Esophagus mucosa (tissue), 1 donor: ENCODE data around the gene EFNA2. TPM values are rescaled to one million over a fixed set of nuclear protein-coding genes. Genes with fewer than 3 reads are reported as not detected.
A peak's percentile ranks its signal among the peaks of the same experiment; 100 is the strongest.

Experiments
- ATAC-seq: fragments of 200-7000 bp; cut with Tn5 transposase; one replicate; pipeline ENCODE4 v1.9.1; 2020
- total RNA-seq: library from RNA; stranded (reverse); gene quantifications from one replicate; pipeline ENCODE4 v1.2.4, GENCODE V29; 2023
- donor health status: DM: yes; HTN: yes; CAD: no.

The EFNA2 gene
- total RNA-seq, 1 donor from 2014 or later, result 0.40 TPM

- peak; percentile 44 for ATAC-seq
Measured at GRCh38 chr19:1249298-1249989, 36.2 kb upstream of the EFNA2 start.

- ATAC-seq, result no peak
Measured at GRCh38 chr19:1249990-1250436, 35.7 kb upstream of the EFNA2 start.

GRCh38 chr19:1250437-1251260 is 35.0 kb upstream of the EFNA2 start:
- no peak for ATAC-seq

- no peak for ATAC-seq
Measured at GRCh38 chr19:1251330-1252220, 34.1 kb upstream of the EFNA2 start.

- peak; percentile 40 for ATAC-seq
Measured at GRCh38 chr19:1252221-1252820, 33.4 kb upstream of the EFNA2 start.

GRCh38 chr19:1252821-1253513 is 32.7 kb upstream of the EFNA2 start:
- peak; percentile 49 for ATAC-seq

- no peak for ATAC-seq
Measured at GRCh38 chr19:1253514-1254080, 32.1 kb upstream of the EFNA2 start.

- ATAC-seq, result no peak
Measured at GRCh38 chr19:1254081-1254527, 31.6 kb upstream of the EFNA2 start.

GRCh38 chr19:1254530-1255185 is 31.0 kb upstream of the EFNA2 start:
- no peak for ATAC-seq

GRCh38 chr19:1255186-1256161 is 30.2 kb upstream of the EFNA2 start:
- no peak for ATAC-seq

GRCh38 chr19:1256646-1257474 is 28.8 kb upstream of the EFNA2 start:
- ATAC-seq, result no peak

- ATAC-seq, result no peak
Measured at GRCh38 chr19:1257475-1258162, 28.1 kb upstream of the EFNA2 start.

GRCh38 chr19:1258163-1258492 is 27.5 kb upstream of the EFNA2 start:
- no peak for ATAC-seq

- no peak for ATAC-seq
Measured at GRCh38 chr19:1258707-1259205, 26.9 kb upstream of the EFNA2 start.

- peak; percentile 6 for ATAC-seq
Measured at GRCh38 chr19:1259206-1259875, 26.3 kb upstream of the EFNA2 start.

- ATAC-seq, result peak; percentile 23
Measured at GRCh38 chr19:1259876-1260748, 25.6 kb upstream of the EFNA2 start.
